ENCODE data around the gene ENGASE.

Gene ENGASE

GRCh38 chr17:79083191-79083971, 8.8 kb downstream of the ENGASE start:
- Histone ChIP-seq H2AFZ (ENCODE audit: low read length) (no peak overlapping the region), H3K9ac (ENCODE audit: low read depth, low read length, poor library complexity, severe bottlenecking) (no peak overlapping the region), H3K9me3 (ENCODE audit: insufficient read depth, low read depth, low read length) (no peaks in the 10 kb centered on the region), H3K4me1 (ENCODE audit: insufficient read depth, low read length, poor library complexity, severe bottlenecking) (no peaks in the 10 kb centered on the region), H3K79me2 (ENCODE audit: insufficient read depth, low read length) (no peaks in the 10 kb centered on the region), H3K9me2 (replicated peaks; ENCODE audit: low read depth, low read length) (no peaks in the 10 kb centered on the region), H3K4me3 (ENCODE audit: low read length, poor library complexity, severe bottlenecking) (no peak overlapping the region), H3K4me2 (ENCODE audit: low read depth, low read length, poor library complexity, severe bottlenecking) (no peak overlapping the region), H3K27me3 (ENCODE audit: insufficient read depth, low read length, poor library complexity, severe bottlenecking) (no peaks in the 10 kb centered on the region), H4K20me1 (ENCODE audit: insufficient read depth, low read length, poor library complexity, severe bottlenecking) (no peaks in the 10 kb centered on the region), H3K36me3 (ENCODE audit: insufficient read depth, low read length) (peaks cover 14% of the 10 kb centered on the region; the same call in 1 of the 2 replicates), H3F3A (ENCODE audit: low read depth) (no peaks in the 10 kb centered on the region)
- TF ChIP-seq, protein P1, sequence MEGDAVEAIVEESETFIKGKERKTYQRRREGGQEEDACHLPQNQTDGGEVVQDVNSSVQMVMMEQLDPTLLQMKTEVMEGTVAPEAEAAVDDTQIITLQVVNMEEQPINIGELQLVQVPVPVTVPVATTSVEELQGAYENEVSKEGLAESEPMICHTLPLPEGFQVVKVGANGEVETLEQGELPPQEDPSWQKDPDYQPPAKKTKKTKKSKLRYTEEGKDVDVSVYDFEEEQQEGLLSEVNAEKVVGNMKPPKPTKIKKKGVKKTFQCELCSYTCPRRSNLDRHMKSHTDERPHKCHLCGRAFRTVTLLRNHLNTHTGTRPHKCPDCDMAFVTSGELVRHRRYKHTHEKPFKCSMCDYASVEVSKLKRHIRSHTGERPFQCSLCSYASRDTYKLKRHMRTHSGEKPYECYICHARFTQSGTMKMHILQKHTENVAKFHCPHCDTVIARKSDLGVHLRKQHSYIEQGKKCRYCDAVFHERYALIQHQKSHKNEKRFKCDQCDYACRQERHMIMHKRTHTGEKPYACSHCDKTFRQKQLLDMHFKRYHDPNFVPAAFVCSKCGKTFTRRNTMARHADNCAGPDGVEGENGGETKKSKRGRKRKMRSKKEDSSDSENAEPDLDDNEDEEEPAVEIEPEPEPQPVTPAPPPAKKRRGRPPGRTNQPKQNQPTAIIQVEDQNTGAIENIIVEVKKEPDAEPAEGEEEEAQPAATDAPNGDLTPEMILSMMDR (conservative IDR thresholded peaks at IDR 0.05; ENCODE audit: low read length), result no peak
- TF ChIP-seq EZH2phosphoT487 (IDR thresholded peaks at IDR 0.05; ENCODE audit: borderline replicate concordance), result no peak

GRCh38 chr17:79084291-79085153, 9.9 kb downstream of the ENGASE start:
- Histone ChIP-seq H3K79me2 (ENCODE audit: insufficient read depth, low read length) (no peaks in the 10 kb centered on the region), H3K9me2 (replicated peaks; ENCODE audit: low read depth, low read length) (no peaks in the 10 kb centered on the region), H3K4me3 (ENCODE audit: low read length, poor library complexity, severe bottlenecking) (no peak overlapping the region), H3F3A (ENCODE audit: low read depth) (no peaks in the 10 kb centered on the region), H2AFZ (ENCODE audit: low read length) (no peak overlapping the region), H3K36me3 (ENCODE audit: insufficient read depth, low read length) (peaks cover 12% of the 10 kb centered on the region; the same call in 1 of the 2 replicates), H3K4me1 (ENCODE audit: insufficient read depth, low read length, poor library complexity, severe bottlenecking) (no peaks in the 10 kb centered on the region), H3K9ac (ENCODE audit: low read depth, low read length, poor library complexity, severe bottlenecking) (no peak overlapping the region), H3K9me3 (ENCODE audit: insufficient read depth, low read depth, low read length) (no peaks in the 10 kb centered on the region), H4K20me1 (ENCODE audit: insufficient read depth, low read length, poor library complexity, severe bottlenecking) (no peaks in the 10 kb centered on the region), H3K27me3 (ENCODE audit: insufficient read depth, low read length, poor library complexity, severe bottlenecking) (no peaks in the 10 kb centered on the region), H3K4me2 (ENCODE audit: low read depth, low read length, poor library complexity, severe bottlenecking) (no peak overlapping the region)
- TF ChIP-seq EZH2phosphoT487 (IDR thresholded peaks at IDR 0.05; ENCODE audit: borderline replicate concordance), result no peak
- TF ChIP-seq, protein P1 (conservative IDR thresholded peaks at IDR 0.05; ENCODE audit: low read length), result no peak

GRCh38 chr17:79085154-79085920, 10.7 kb downstream of the ENGASE start:
- H3K79me2 ChIP-seq (ENCODE audit: insufficient read depth, low read length), result no peaks in the 10 kb centered on the region
- no peaks in the 10 kb centered on the region for H3K4me1 ChIP-seq (ENCODE audit: insufficient read depth, low read length, poor library complexity, severe bottlenecking)
- no peaks in the 10 kb centered on the region for H3K9me3 ChIP-seq (ENCODE audit: insufficient read depth, low read depth, low read length)
- no peak overlapping the region for H3K4me3 ChIP-seq (ENCODE audit: low read length, poor library complexity, severe bottlenecking)
- H3K36me3 ChIP-seq (ENCODE audit: insufficient read depth, low read length), result peaks cover 6% of the 10 kb centered on the region; the same call in 1 of the 2 replicates
- H2AFZ ChIP-seq (ENCODE audit: low read length), result no peak overlapping the region
- no peaks in the 10 kb centered on the region for H3K9me2 ChIP-seq (replicated peaks; ENCODE audit: low read depth, low read length)
- no peaks in the 10 kb centered on the region for H4K20me1 ChIP-seq (ENCODE audit: insufficient read depth, low read length, poor library complexity, severe bottlenecking)
- no peak overlapping the region for H3K4me2 ChIP-seq (ENCODE audit: low read depth, low read length, poor library complexity, severe bottlenecking)
- no peaks in the 10 kb centered on the region for H3F3A ChIP-seq (ENCODE audit: low read depth)
- no peaks in the 10 kb centered on the region for H3K27me3 ChIP-seq (ENCODE audit: insufficient read depth, low read length, poor library complexity, severe bottlenecking)
- TF ChIP-seq EZH2phosphoT487 (IDR thresholded peaks at IDR 0.05; ENCODE audit: borderline replicate concordance), result no peak
- TF ChIP-seq, protein P1 (conservative IDR thresholded peaks at IDR 0.05; ENCODE audit: low read length), result no peak
- no peak overlapping the region for H3K9ac ChIP-seq (ENCODE audit: low read depth, low read length, poor library complexity, severe bottlenecking)
